Liver (tissue), 9 donors: ENCODE measurements around the gene TSGA10IP. TPM values are rescaled to one million over a fixed set of nuclear protein-coding genes. Genes with fewer than 3 reads are reported as not detected.

ENCODE experiments used
- DNase-seq: peaks from one replicate; pipeline ENCODE4 v3.0.0-alpha.2; 2017; ENCODE audit warnings: low spot score
- H3K27ac ChIP-seq, 2 donors: one replicate each; pipeline ENCODE4 v1.7.0; 2013; ENCODE audit warnings: inconsistent platforms in 2 of 2, low read length in 2 of 2, control low read depth in 1 of 2, low read depth in 1 of 2, mild to moderate bottlenecking in 1 of 2
- H3K27me3 ChIP-seq, 4 donors: one replicate each; pipeline versions ENCODE4 v1.6.1 to v1.7.0; 2013; ENCODE audit warnings: low read length in 3 of 4, inconsistent platforms in 1 of 4, mild to moderate bottlenecking in 1 of 4, moderate library complexity in 1 of 4; ENCODE audit not compliant: control insufficient read depth in 4 of 4, insufficient read depth in 4 of 4
- H3K36me3 ChIP-seq, 4 donors: one replicate each; pipeline versions ENCODE4 v1.6.1 to v1.7.0; 2013; ENCODE audit warnings: low read length in 3 of 4, mild to moderate bottlenecking in 3 of 4, low read depth in 1 of 4, moderate library complexity in 1 of 4; ENCODE audit not compliant: control insufficient read depth in 4 of 4, insufficient read depth in 3 of 4
- H3K4me1 ChIP-seq, 4 donors: one replicate each; pipeline versions ENCODE4 v1.6.1 to v1.7.0; 2013; ENCODE audit warnings: low read length in 3 of 4, mild to moderate bottlenecking in 3 of 4, moderate library complexity in 1 of 4; ENCODE audit not compliant: control insufficient read depth in 4 of 4, insufficient read depth in 4 of 4
- H3K4me3 ChIP-seq, 3 donors: one replicate each; pipeline versions ENCODE4 v1.6.1 to v1.7.0; 2013; ENCODE audit warnings: low read length in 3 of 3, control low read depth in 1 of 3, low read depth in 1 of 3, mild to moderate bottlenecking in 1 of 3
- H3K9ac ChIP-seq, 2 donors: one replicate each; pipeline ENCODE4 v1.7.0; 2013; ENCODE audit warnings: low read length in 2 of 2, mild to moderate bottlenecking in 2 of 2, moderate library complexity in 2 of 2, control low read depth in 1 of 2, low read depth in 1 of 2
- H3K9me3 ChIP-seq, 4 donors: one replicate each; pipeline versions ENCODE4 v1.6.1 to v1.7.0; 2013; ENCODE audit warnings: low read length in 3 of 4; ENCODE audit not compliant: control insufficient read depth in 4 of 4
- ATF3 ChIP-seq: IDR thresholded peaks from 2 replicates; pipeline ENCODE4 v1.6.1; 2016; ENCODE audit warnings: antibody characterized with exemption
- EGR1 ChIP-seq, 2 donors: IDR thresholded peaks; 2 replicates each; pipeline ENCODE4 v1.6.1; 2016 to 2018; ENCODE audit warnings: antibody characterized with exemption in 2 of 2, low read depth in 2 of 2
- FOXA1 ChIP-seq: IDR thresholded peaks from 2 replicates; pipeline ENCODE4 v1.6.1; 2016; ENCODE audit warnings: antibody characterized with exemption
- FOXA2 ChIP-seq: IDR thresholded peaks from 2 replicates; pipeline ENCODE4 v1.6.1; 2016; ENCODE audit warnings: antibody characterized with exemption
- GABPA ChIP-seq, 2 donors: IDR thresholded peaks in 1 of 2; conservative IDR thresholded peaks in 1 of 2; 2 replicates each; pipeline ENCODE4 v1.6.1; 2016; ENCODE audit warnings: antibody characterized with exemption in 2 of 2, mild to moderate bottlenecking in 1 of 2, moderate library complexity in 1 of 2
- HNF4A ChIP-seq, 2 donors: conservative IDR thresholded peaks; 2 replicates each; pipeline ENCODE4 v1.6.1; 2016; ENCODE audit warnings: antibody characterized with exemption in 2 of 2, mild to moderate bottlenecking in 2 of 2
- HNF4G ChIP-seq: IDR thresholded peaks from 2 replicates; pipeline ENCODE4 v1.6.1; 2016; ENCODE audit warnings: antibody characterized with exemption
- JUND ChIP-seq, 2 donors: IDR thresholded peaks; 2 replicates each; pipeline ENCODE4 v1.6.1; 2016; ENCODE audit warnings: antibody characterized with exemption in 2 of 2
- MAX ChIP-seq: IDR thresholded peaks from 2 replicates; pipeline ENCODE4 v1.6.1; 2016; ENCODE audit warnings: antibody characterized with exemption
- NR2F2 ChIP-seq: IDR thresholded peaks from 2 replicates; pipeline ENCODE4 v1.6.1; 2016; ENCODE audit warnings: antibody characterized with exemption
- RAD21 ChIP-seq, 2 donors: IDR thresholded peaks; 2 replicates each; pipeline ENCODE4 v1.6.1; 2016; ENCODE audit warnings: antibody characterized with exemption in 2 of 2, mild to moderate bottlenecking in 2 of 2
- REST ChIP-seq: IDR thresholded peaks from 2 replicates; pipeline ENCODE4 v1.6.1; 2016; ENCODE audit warnings: antibody characterized with exemption, mild to moderate bottlenecking
- RXRA ChIP-seq, 2 donors: IDR thresholded peaks; 2 replicates each; pipeline ENCODE4 v1.6.1; 2017 to 2018; ENCODE audit warnings: antibody characterized with exemption in 2 of 2, mild to moderate bottlenecking in 1 of 2
- SP1 ChIP-seq: IDR thresholded peaks from 2 replicates; pipeline ENCODE4 v1.6.1; 2018; ENCODE audit warnings: antibody characterized with exemption, mild to moderate bottlenecking
- TAF1 ChIP-seq: conservative IDR thresholded peaks from 2 replicates; pipeline ENCODE4 v1.6.1; 2016; ENCODE audit warnings: antibody characterized with exemption, mild to moderate bottlenecking
- YY1 ChIP-seq: IDR thresholded peaks from 2 replicates; pipeline ENCODE4 v1.6.1; 2016; ENCODE audit warnings: antibody characterized with exemption, mild to moderate bottlenecking
- ZBTB33 ChIP-seq: IDR thresholded peaks from 2 replicates; pipeline ENCODE4 v1.6.1; 2016; ENCODE audit warnings: antibody characterized with exemption
- WGBS: extraction: QIAGEN DNeasy Blood & Tissue Kit; methylation state at CpG from one replicate; pipeline ENCODE4 v1.1.7; 2013; 5-methylcytosine and 5-hydroxymethylcytosine counted together
- polyA plus RNA-seq, 2 donors: library from polyadenylated mRNA; stranded (reverse) in 1 of 2; unstranded in 1 of 2; fragments of 200-250 nt in 1 of 2; fragments of >200 nt in 1 of 2; fragmentation: Nextera tagmentation in 1 of 2; extraction: Ambion mirVana in 1 of 2; gene quantifications; one replicate each; pipeline versions ENCODE4 v1.2.1 to v1.2.3, GENCODE V29; 2013 to 2015
- total RNA-seq, 2 donors: library from RNA; depleted of rRNA; stranded (reverse); fragments of >200 nt; gene quantifications; one replicate each; pipeline ENCODE4 v1.2.3, GENCODE V29; 2014
- TF ChIP-seq, protein P1 (sequence below): fragments of 150-350 bp; IDR thresholded peaks from 2 replicates; pipeline ENCODE4 v1.5.1; 2017; ENCODE audit warnings: improper control_type of control experiment, low read depth, low read length; ENCODE audit not compliant: missing input control
- donor health status: healthy.
- donor health status: healthy.
- donor health status: healthy.
- donor health status: healthy.
- donor health status: healthy.

TSGA10IP gene
- total and polyA plus RNA-seq, 4 donors, result 0.02 TPM; not detected in 3

DNA sequence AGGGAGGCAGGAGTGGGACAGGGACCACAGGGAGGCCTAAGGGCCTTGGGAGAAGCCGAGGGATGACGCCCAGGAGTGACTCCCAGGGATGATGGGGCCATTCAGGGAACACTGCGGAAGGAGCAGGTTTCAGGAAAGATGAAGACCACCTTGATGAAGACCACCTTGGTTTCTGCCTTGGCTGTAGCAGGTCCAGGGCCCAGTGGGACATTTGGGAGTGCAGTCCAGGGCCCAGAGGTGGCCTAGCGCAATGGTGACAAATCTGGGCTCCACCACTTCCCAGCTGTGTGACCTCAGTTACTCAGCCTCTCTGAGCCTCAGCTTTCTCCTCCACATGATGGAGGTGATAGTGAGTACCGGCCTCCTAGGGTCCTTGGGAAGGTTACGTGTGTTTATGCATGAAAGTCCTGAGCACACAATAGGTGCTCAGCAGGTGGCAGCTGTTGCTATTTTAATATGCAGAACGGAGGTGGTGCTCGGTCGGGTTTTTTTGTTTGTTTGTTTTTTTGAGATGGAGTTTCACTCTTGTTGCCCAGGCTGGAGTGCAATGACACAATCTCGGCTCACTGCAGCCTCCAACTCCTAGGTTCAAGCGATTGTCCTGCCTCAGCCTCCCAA, 770 bp downstream of the TSGA10IP start:
- no peaks in the 10 kb centered on the region for H3K36me3 ChIP-seq
- peaks cover 0 to 2% (median 0%) of the 10 kb centered on the region in 4 donors for H3K4me1 ChIP-seq
- H3K4me3 ChIP-seq, result no peak overlapping the region
- H3K9me3 ChIP-seq, result no peaks in the 10 kb centered on the region
- no peak for DNase-seq
- no peak overlapping the region for H3K27ac ChIP-seq
- TF ChIP-seq JUND (IDR thresholded peaks at IDR 0.05) (no peak), TAF1 (no peak), REST (no peak), RXRA (IDR thresholded peaks at IDR 0.05) (no peak), ZBTB33 (no peak), FOXA2 (no peak), NR2F2 (no peak), YY1 (no peak), GABPA (IDR thresholded peaks at IDR 0.05 in 1 of 2, conservative IDR thresholded peaks at IDR 0.05 in 1 of 2) (no peak), HNF4G (no peak), FOXA1 (no peak), EGR1 (IDR thresholded peaks at IDR 0.05; ENCODE audit: low read depth in 2 of 2) (no peak), MAX (no peak), HNF4A (conservative IDR thresholded peaks at IDR 0.05) (no peak), RAD21 (IDR thresholded peaks at IDR 0.05) (no peak), SP1 (no peak)
- TF ChIP-seq, protein P1, sequence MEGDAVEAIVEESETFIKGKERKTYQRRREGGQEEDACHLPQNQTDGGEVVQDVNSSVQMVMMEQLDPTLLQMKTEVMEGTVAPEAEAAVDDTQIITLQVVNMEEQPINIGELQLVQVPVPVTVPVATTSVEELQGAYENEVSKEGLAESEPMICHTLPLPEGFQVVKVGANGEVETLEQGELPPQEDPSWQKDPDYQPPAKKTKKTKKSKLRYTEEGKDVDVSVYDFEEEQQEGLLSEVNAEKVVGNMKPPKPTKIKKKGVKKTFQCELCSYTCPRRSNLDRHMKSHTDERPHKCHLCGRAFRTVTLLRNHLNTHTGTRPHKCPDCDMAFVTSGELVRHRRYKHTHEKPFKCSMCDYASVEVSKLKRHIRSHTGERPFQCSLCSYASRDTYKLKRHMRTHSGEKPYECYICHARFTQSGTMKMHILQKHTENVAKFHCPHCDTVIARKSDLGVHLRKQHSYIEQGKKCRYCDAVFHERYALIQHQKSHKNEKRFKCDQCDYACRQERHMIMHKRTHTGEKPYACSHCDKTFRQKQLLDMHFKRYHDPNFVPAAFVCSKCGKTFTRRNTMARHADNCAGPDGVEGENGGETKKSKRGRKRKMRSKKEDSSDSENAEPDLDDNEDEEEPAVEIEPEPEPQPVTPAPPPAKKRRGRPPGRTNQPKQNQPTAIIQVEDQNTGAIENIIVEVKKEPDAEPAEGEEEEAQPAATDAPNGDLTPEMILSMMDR, result no peak
- no peaks in the 10 kb centered on the region for H3K27me3 ChIP-seq
- H3K9ac ChIP-seq, result no peak overlapping the region
- WGBS, result 93% methylated on average over 11 of the region's 11 CpGs

- TF ChIP-seq TAF1 (no peak), HNF4A (conservative IDR thresholded peaks at IDR 0.05) (no peak), NR2F2 (no peak), RXRA (IDR thresholded peaks at IDR 0.05) (no peak), FOXA1 (no peak), MAX (no peak), GABPA (IDR thresholded peaks at IDR 0.05 in 1 of 2, conservative IDR thresholded peaks at IDR 0.05 in 1 of 2) (no peak), ATF3 (no peak), JUND (IDR thresholded peaks at IDR 0.05) (no peak), FOXA2 (no peak), ZBTB33 (no peak), YY1 (no peak), RAD21 (IDR thresholded peaks at IDR 0.05) (no peak), HNF4G (no peak), EGR1 (IDR thresholded peaks at IDR 0.05; ENCODE audit: low read depth in 2 of 2) (no peak)
- TF ChIP-seq, protein P1, result no peak
- H3K4me3 ChIP-seq, result no peak overlapping the region
- H3K27me3 ChIP-seq, result no peaks in the 10 kb centered on the region
- H3K36me3 ChIP-seq, result no peaks in the 10 kb centered on the region
- no peak overlapping the region for H3K9ac ChIP-seq
- peaks cover 0 to 4% (median 1%) of the 10 kb centered on the region in 4 donors for H3K4me1 ChIP-seq
- no peaks in the 10 kb centered on the region for H3K9me3 ChIP-seq
- WGBS, result 90% methylated on average over 4 of the region's 4 CpGs
- H3K27ac ChIP-seq, result no peak overlapping the region
- no peak for DNase-seq
Measured at GRCh38 chr11:65946655-65947054, 1.4 kb downstream of the TSGA10IP start.
